Osteocyte (in vitro differentiated cells): ENCODE measurements around the gene SLX4IP. TPM values are rescaled to one million over a fixed set of nuclear protein-coding genes. Genes with fewer than 3 reads are reported as not detected.

ENCODE experiments used
- DNase-seq: peaks from one replicate; pipeline ENCODE4 v3.0.0; 2021; ENCODE audit warnings: mixed read lengths; ENCODE audit not compliant: unreplicated experiment; ENCODE audit errors: extremely low spot score
- H3K27ac Mint-ChIP-seq: one replicate; pipeline ENCODE4 v1.8.0; 2021; ENCODE audit warnings: mild to moderate bottlenecking, mixed read lengths; ENCODE audit not compliant: unreplicated experiment
- H3K27me3 Mint-ChIP-seq: one replicate; pipeline ENCODE4 v1.8.0; 2021; ENCODE audit warnings: mixed read lengths; ENCODE audit not compliant: unreplicated experiment
- H3K36me3 Mint-ChIP-seq: one replicate; pipeline ENCODE4 v1.8.0; 2021; ENCODE audit warnings: mixed read lengths; ENCODE audit not compliant: unreplicated experiment
- H3K4me1 Mint-ChIP-seq: one replicate; pipeline ENCODE4 v1.8.0; 2021; ENCODE audit warnings: mixed read lengths; ENCODE audit not compliant: unreplicated experiment
- H3K4me3 Mint-ChIP-seq: one replicate; pipeline ENCODE4 v1.8.0; 2021; ENCODE audit warnings: mild to moderate bottlenecking, moderate library complexity, mixed read lengths; ENCODE audit not compliant: unreplicated experiment
- H3K9me3 Mint-ChIP-seq: one replicate; pipeline ENCODE4 v1.8.0; 2021; ENCODE audit warnings: mixed read lengths; ENCODE audit not compliant: unreplicated experiment
- total RNA-seq: library from RNA; stranded (reverse); gene quantifications from 2 replicates; pipeline ENCODE4 v1.2.1, GENCODE V29; 2021
- TF ChIP-seq, protein P1 (sequence below): fragments of 200-600 bp; sonication (generic); IDR thresholded peaks from 2 replicates; pipeline ENCODE4 v1.5.0; 2021; ENCODE audit warnings: antibody characterized with exemption, mild to moderate bottlenecking, moderate library complexity

SLX4IP gene
- total RNA-seq, 1 donor from 2014 or later: 5.4 TPM

DNA sequence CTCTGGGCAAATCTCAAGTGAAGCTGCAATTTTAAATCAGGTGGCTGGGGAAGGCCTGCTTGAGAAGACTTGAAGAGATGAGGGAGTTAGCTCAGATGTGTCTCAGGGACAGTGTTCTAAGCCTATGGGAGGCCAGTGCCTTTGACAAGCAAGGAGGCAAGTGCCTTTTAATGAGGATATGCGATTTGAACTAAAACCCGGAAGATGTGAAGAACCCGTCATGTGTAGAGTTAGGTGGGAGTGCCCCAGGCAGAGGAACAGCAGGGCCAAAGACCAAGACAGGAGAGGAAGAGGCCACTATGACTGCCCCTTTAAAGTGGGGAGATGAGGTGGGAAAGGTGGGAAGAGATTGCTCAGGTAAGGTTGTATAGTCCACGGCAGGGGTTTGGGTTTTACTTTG is 71.9 kb downstream of the SLX4IP start:
- peaks cover 53% of the 10 kb centered on the region for H3K4me1 Mint-ChIP-seq
- no peak for DNase-seq
- no peak overlapping the region for H3K27ac Mint-ChIP-seq

DNA sequence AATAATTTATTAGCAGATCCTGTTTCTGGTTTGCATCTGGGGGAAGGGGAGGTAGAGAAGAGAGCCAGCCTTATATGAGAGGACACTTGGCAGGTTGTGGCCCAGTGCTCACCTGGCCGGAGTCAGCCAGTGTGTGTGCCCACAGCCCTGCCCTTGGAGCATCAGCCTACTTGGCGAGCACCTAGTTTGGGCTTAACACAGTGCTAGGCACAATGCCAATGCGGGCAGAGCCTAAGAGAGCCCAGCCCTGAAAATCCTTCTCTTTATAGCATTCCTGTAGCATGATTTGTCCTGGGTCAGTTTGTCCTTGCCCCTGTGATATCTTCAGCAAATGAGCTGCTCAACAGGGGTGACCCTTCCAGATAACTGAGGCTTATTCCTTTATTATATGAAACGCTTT is 73.0 kb downstream of the SLX4IP start:
- DNase-seq: no peak
- H3K27ac Mint-ChIP-seq: no peak overlapping the region
- H3K36me3 Mint-ChIP-seq: no peaks in the 10 kb centered on the region
- H3K9me3 Mint-ChIP-seq: no peaks in the 10 kb centered on the region
- TF ChIP-seq, protein P1, sequence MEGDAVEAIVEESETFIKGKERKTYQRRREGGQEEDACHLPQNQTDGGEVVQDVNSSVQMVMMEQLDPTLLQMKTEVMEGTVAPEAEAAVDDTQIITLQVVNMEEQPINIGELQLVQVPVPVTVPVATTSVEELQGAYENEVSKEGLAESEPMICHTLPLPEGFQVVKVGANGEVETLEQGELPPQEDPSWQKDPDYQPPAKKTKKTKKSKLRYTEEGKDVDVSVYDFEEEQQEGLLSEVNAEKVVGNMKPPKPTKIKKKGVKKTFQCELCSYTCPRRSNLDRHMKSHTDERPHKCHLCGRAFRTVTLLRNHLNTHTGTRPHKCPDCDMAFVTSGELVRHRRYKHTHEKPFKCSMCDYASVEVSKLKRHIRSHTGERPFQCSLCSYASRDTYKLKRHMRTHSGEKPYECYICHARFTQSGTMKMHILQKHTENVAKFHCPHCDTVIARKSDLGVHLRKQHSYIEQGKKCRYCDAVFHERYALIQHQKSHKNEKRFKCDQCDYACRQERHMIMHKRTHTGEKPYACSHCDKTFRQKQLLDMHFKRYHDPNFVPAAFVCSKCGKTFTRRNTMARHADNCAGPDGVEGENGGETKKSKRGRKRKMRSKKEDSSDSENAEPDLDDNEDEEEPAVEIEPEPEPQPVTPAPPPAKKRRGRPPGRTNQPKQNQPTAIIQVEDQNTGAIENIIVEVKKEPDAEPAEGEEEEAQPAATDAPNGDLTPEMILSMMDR: no peak
- no peaks in the 10 kb centered on the region for H3K27me3 Mint-ChIP-seq
- H3K4me1 Mint-ChIP-seq: peaks cover 58% of the 10 kb centered on the region
- no peak overlapping the region for H3K4me3 Mint-ChIP-seq

More for the DNA sequence above, 71.9 kb downstream of the SLX4IP start:
- H3K36me3 Mint-ChIP-seq: no peaks in the 10 kb centered on the region
- H3K27me3 Mint-ChIP-seq: no peaks in the 10 kb centered on the region
- H3K4me3 Mint-ChIP-seq: no peak overlapping the region
- TF ChIP-seq, protein P1: no peak
- no peaks in the 10 kb centered on the region for H3K9me3 Mint-ChIP-seq

DNA sequence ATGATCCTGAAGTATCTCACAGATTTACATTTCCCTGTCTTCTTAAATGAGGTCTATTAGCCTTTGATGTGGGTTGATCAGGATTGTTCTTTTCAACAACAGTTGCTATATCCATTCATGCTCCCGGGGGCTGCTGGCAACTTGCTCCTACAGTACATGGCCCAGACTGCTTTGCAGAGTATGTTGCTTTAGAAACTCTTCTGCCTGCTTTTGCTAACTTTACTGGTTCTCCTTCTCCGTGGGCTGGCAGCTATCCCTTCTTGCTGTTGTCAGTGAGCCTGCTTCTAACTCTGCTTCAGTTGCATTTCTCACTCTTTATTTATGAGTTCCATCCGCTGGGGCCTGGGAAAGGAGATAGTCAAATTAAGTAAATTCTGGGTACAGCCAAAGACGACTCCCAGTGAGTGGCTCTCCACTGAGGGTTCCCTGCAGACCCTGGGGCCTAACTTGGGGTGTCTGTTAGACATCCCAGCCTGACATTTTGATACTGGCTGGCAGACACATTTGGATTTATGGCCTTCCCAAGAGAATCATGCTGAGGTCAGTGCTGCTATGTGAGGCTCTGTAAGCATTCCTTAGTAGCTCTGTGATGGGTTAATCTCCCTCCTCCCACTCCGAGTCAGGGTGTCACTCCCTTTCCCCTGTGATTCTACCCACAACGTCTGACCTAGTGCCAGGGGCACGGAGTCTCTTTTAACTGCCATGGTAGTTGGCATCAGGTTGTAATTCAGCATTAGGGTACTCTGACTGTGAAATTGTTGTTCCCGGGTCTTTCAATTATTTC is 73.6 kb downstream of the SLX4IP start:
- Mint-ChIP-seq H3K9me3 (no peaks in the 10 kb centered on the region), H3K27me3 (no peaks in the 10 kb centered on the region), H3K4me1 (peaks cover 64% of the 10 kb centered on the region), H3K4me3 (no peak overlapping the region), H3K27ac (peak overlapping the region; percentile 74), H3K36me3 (no peaks in the 10 kb centered on the region)
- TF ChIP-seq, protein P1: no peak
- DNase-seq: no peak

DNA sequence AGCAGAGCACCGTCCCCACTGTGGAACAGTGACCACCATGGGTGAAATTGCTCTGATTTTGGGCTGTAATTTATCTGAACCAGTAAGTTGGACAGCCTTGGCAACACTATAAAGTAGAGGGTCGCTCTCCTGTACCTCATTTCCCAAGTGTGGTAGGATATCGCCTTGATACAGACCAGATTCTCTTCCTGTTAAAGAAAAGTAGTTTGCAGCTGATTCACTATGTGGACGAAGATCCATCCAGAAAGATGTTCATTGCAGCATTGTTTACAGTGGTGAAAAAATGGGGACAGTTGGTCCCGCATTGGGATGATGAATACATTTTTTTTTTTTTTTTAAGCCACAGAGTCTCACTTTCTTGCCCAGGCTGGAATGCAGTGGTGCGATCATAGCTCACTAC is 74.3 kb downstream of the SLX4IP start:
- no peak for DNase-seq
- Mint-ChIP-seq H3K27me3 (no peaks in the 10 kb centered on the region), H3K9me3 (no peaks in the 10 kb centered on the region), H3K4me1 (peaks cover 70% of the 10 kb centered on the region), H3K27ac (peak overlapping the region; percentile 74), H3K36me3 (no peaks in the 10 kb centered on the region), H3K4me3 (no peak overlapping the region)
- TF ChIP-seq, protein P1: no peak

DNA sequence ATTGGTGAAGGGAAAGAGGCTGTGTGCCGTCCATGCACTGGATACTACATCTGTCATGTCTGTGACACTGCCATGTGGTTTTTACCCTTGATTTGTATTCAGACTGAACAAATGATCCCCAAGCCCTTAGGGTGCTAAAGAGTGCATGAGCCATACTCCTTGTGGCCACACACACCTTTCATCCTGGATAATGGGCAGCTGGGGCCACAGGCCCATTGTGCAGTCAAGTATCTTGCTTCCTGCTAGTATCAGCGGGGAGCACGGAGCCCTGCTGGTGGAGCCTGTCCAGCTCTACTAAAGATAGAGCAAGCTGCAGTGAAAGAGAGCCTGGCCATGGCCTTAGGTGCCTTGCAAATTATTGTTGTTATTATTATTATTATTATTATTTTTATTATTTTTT is 75.1 kb downstream of the SLX4IP start:
- Mint-ChIP-seq H3K36me3 (peaks cover 2% of the 10 kb centered on the region), H3K27ac (no peak overlapping the region), H3K4me1 (peaks cover 69% of the 10 kb centered on the region), H3K27me3 (no peaks in the 10 kb centered on the region), H3K9me3 (no peaks in the 10 kb centered on the region), H3K4me3 (no peak overlapping the region)
- no peak for DNase-seq
- TF ChIP-seq, protein P1: no peak
